Activated naive CD4-positive, alpha-beta T cell (primary cell): ENCODE data around the gene ZCCHC2.

ENCODE experiments used
- DNase-seq, 4 experiments: peaks; one replicate each; lab custom pipeline; 2025; lab: John Stamatoyannopoulos, UW

The ZCCHC2 gene

GRCh38 chr18:62578980-62579511 is 56.2 kb downstream of the ZCCHC2 start:
- no peak for DNase-seq

GRCh38 chr18:62583376-62583775 is 60.6 kb downstream of the ZCCHC2 start:
- no peak for DNase-seq

DNA sequence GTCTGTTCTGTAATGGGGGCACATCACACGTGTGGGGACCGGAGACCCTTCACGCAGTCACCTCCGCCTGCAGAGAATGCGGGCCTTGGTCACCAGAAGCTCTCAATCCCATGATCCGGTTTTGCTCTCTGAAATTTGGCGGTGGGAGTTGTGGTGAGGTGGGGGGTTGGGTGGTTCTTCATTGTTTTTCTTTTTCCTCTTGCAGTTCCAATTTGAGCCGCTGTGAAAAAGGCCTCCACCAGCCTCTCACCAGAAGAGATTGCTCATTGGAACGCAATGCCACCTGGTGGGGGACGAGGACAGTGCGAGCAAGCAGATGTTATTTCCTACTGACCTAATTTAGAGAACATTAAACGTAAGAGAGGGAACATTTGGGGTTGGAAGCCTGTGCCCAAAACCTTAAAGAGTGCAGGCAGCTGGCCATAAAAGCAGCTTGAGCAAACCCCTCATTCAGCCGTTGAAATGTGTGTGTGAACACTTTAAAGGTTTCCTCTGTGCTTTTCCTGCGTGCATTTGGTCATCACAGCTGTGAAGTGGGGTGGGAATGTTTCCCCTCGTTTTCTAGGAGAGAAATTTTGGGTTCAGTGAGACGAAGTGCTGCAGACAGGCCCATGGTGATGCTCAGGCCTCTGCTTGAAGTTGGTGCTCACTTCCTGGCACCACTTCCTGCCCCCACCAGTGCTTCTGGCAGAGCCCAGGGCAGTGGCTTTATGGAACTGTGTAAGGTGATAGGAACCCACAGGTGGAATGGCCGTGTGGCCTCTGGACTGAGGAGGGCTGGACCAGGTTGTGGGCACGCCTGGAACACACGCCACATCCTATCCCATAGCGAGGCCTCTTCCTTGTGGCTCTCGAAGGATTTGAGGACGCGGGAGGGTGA is 61.7 kb downstream of the ZCCHC2 start:
- DNase-seq, result peak; percentile 21 to 68 (median 52)

DNA sequence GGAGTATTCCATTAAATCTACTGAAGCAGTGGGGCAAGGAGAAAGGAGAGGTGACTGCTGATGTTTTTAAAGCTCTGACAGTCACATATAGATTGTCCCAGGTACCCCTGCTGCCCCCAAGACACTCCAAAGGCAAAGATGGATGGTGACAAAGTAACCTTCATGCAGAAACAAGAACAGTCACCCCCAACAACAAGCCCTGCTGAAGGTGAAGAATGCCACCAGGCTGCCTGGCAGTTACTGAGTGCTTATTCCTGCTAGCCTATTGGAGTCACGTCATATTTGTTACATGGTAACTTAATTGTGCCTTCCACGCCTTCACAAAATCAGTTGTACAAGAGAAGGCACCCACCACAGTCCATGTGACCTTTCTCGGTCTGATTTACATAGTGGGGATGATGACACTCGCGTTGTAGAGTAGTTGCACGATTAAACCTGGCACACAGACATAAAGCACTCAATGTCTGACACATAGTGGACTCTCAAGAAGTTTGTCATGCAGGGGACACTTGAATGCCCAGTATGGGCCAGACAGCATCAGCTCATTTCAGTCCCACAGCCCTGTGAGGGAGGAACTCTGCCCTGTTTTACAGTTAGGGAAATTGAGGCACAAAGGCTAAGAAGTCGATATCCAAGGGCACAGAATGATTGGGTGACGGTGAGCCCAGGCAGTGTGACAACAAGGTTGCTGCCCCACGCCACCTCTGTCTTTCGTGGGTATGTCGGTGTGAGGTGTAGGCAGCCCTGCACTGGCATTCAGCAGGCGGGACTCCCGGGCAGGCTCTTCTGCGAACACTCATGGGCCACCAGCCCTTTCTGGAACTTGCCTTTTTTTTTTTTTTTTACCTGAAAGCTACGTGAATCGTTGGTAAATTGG is 62.7 kb downstream of the ZCCHC2 start:
- no peak for DNase-seq

DNA sequence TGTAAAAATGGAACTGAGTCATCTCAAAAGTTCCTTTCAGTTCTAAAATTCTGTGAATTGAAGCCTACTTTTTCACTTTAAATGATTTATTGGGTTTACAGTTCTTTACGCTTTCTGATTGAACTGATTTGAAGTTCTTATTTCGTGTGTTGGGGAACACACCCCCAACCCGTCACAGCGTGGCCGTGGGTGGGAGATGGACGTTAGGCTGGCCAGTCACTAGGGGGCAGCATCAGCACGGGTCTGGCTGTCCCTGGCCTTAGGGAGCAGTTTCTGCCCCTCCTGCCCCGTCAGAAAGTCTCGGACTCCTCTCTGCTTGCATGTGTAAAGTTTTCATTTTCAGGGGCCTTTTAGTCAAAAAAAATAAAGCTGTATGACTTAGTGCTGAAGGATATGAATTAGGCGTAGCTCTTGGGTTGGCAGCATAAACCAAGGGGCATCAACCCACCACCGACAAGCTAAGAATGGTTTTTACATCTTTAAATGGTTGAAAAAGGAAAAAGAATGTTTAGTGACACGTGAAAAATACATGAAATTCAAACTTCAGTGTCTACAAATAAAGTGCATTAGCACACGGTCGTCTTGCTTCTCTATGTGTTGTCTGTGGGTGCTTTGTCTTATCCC is 63.4 kb downstream of the ZCCHC2 start:
- peak; percentile 3 to 11 (median 8) for DNase-seq

- no peak for DNase-seq
Observed at GRCh38 chr18:62586781-62587487, 64.1 kb downstream of the ZCCHC2 start.

DNA sequence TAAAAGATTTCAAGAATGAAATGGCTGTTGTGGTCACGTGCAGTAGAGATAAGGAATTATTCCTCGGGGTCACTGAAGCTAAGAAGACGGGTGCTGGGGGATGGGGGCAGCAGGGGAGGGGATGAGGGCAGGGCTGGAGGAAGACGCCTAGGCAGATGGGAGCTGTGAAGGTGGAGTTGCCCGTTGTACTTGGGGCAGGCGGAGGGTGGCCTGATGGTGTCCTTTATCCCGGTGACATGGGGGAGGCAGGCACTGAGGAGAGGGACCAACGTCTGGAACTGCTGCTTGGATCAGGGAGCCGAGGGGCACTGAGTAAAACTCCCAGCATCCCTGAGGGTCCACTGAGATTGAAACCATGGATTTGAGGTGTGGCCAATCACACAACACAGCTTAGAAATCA is 64.9 kb downstream of the ZCCHC2 start:
- no peak for DNase-seq

DNA sequence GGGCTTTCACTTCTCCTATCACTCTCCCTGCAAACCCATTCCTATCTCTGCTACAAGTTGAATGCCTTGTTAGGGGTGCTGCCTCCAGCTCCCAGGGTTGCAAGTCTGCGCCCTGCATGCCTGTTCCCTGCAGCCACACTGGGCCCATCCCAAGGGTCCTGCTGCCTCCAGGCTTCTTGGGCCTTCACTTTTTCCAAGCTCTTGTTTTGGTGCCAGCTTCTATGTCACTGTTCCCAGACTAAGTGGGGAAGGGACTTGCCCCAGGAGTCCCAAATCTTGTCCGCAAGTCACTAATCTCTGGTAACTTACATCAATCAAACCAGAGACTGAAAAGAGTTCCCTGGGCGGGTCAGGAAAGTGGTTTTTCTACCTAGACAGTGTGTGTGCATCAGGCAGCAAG is 65.4 kb downstream of the ZCCHC2 start:
- no peak for DNase-seq

DNA sequence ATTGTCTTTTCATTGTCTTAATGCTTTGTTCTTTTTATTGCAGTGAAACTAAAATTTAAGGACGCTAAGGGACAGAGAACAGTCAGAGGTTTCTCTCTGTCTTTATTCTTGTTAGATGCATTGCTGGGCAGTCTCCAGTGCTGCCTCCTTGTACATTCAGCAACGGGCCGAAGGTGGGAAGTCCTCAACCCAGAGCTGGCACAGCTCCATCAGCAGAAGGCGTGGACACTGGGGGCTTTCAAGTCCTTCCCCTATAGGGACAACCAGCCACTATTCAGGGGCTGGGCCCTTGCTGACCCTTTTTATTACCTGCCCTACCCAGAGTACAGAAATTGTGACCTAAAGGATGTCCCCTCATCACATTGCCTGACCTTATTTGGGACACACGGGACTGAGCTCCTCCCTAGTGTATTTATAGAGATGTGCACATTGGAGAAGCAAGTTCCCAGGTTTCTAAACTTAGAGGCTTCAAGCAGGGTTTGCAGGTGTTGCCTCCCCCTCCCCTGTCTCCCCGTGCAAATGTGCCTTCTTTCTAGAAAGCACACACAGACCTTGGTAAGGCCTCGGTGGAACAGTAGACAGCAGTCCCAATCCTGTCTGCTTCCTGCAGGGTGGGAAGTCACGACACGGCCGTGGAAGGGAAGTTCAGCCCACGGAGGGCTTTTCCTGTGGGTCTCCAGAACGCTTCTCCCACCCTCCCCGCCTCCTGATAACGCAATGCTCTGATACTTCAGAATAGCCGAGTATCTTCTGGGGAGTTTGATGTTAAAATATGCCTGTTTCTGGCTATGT is 68.2 kb downstream of the ZCCHC2 start:
- DNase-seq, result no peak

- DNase-seq, result no peak
Observed at GRCh38 chr18:62596145-62597005, 73.5 kb downstream of the ZCCHC2 start.

DNA sequence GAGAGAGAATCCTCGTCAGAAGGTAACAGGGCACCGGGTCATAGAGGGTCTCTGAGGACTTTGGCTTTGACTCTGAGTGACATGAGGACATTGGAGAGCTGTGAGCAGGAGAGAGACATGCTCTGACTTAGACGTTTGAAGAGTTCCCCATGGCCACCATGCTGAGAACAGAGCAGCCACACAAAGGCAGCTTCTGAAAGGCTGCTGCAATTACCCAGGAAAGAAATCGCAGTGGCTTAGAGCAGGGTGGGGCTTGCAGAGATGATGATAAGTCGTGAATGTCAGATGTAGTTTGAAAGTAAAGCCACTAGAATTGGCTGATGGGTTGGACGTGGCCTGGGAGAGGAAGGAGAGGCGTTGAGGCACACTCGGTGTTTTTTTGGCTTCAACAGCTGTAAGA is 79.0 kb downstream of the ZCCHC2 start:
- no peak for DNase-seq

DNA sequence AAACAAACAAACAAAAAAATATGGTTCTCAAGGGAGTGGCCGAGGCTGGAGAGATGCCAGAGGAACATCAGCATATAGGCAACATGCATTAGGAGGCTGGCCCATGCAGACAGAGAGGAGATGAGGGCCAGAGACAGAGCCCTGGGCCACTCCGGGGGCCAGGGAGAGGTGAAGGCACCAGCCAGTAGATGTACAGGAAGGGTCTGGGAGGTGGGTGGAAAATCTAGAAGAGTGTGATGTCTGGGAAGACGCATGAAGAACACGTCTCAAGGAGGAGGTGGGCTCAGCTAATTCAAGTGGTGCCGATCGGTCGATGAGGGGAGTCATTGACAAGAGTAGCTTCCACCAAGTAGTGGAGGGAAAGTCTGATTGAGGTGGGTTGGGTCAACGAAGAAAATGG is 79.9 kb downstream of the ZCCHC2 start:
- no peak for DNase-seq

DNA sequence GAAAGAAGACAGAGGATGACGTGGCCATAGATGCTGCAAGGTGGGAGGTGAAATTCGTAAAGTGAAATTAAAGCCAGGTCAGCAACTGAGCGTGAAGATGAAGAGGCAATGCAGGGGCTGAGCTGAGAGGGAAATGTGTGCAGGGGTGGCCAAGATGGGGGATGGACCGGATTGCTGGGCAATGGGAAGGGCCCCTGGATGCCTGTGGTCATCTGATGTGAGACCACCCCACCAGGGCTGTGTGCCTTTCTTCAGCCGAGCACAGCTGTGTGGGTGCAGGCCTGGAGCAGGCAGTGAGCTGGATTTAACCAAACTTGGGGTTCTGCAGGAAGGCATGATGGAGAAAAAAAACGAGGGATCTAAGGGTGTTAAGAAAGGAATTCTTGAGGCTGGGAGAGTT is 80.4 kb downstream of the ZCCHC2 start:
- DNase-seq, result no peak

DNA sequence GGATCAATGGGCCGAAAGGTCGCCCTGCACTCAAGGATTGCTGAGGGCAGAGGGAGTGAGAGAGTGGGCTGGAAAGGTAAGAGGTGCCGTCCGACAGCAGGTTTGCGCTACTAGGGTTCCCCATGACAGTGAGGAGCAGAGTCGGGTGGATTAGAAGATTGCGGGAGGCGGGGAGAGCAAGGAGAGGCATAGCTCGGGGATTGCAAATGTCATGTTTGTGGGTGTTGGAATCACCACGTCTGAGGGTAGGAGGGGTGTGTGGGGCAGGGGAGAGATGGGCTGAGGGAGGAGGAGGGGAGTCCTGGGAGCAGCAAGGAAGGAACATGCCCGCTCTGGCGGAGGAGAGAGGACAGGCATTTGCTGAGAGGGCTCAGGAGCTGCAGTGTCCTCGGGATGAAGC is 81.2 kb downstream of the ZCCHC2 start:
- no peak for DNase-seq

DNA sequence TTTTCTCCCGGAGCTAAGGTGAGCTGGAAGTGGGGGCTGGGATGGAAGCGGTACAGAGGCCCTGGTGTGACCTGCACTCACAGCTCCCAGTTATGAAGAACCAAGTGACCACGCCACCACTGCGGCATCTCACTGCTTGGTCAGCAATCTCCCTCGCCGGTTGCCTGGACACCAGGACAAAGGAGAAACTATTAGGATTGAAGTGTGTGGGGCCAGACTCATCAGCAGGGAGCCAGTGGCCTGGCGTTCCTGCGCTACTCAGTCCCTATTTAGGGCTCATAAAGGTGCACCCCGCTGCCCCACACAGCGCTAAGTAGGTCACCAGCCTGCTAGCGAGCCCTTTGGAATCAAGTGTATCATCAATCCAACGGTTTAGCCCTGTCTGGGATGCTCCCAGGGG is 82.9 kb downstream of the ZCCHC2 start:
- DNase-seq, result no peak

GRCh38 chr18:62606106-62606505 is 83.3 kb downstream of the ZCCHC2 start:
- DNase-seq, result no peak

DNA sequence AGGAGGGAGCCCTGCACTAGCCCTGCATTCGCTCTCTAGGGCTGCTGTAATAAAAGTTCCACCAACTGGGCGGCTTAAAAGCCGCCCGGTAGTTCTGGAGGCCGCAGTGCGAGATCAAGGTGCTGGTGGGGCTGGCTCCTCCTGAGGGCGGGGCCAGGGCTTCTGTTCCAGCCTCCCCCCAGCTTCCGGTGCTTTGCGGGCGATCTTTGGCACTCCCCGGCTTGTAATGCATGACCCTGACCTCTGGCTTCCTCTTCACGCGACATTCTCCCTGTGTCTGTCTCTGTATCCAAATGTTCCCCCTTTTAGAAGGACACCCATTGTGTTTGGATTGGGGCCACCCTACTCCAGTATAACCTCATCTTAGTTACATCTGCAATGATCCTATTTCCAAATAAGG is 84.5 kb downstream of the ZCCHC2 start:
- no peak for DNase-seq

GRCh38 chr18:62607708-62608428 is 85.0 kb downstream of the ZCCHC2 start:
- no peak for DNase-seq

DNA sequence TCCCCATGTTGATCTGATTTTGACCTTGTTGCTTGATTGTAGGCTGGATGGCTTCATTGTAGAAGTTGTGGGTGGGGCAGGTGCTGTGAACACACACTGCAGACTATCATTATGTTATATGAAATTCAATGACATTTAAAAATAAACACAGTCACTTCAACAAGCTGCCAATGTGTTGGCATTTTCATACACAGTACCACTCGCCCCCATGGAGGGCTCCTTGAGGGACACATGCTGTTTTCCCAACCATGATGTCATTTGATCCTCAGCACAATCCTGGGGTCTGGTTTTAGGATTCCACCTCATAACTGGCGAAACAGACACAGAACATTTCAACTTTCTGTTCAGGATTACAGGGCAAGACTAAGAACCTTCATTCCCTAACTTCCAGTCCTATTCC is 86.9 kb downstream of the ZCCHC2 start:
- no peak for DNase-seq
